H1 (cell line): Measurements from ENCODE around the gene CDCP1. TPM values are rescaled to one million over a fixed set of nuclear protein-coding genes. Genes with fewer than 3 reads are reported as not detected.

Experiments
- CTCF ChIA-PET: fragments of 300-600 bp; sonication (Branson Sonifier 250); formaldehyde crosslinking; loops from one replicate; lab custom pipeline; 2021; ENCODE audit not compliant: partially characterized antibody; lab: Charles Lee
- POLR2A ChIA-PET: fragments of 300-600 bp; sonication (Branson Sonifier 250); formaldehyde crosslinking; loops from one replicate; lab custom pipeline; 2021; ENCODE audit warnings: inconsistent platforms; ENCODE audit not compliant: partially characterized antibody; lab: Charles Lee
- DNase-seq, 2 experiments: peaks; one replicate each; pipeline versions ENCODE4 v3.0.0 to v3.0.0-alpha.2; 2010 to 2022; ENCODE audit warnings: low spot score in 2 of 2, low read depth in 1 of 2, mixed read lengths in 1 of 2
- FAIRE-seq: peaks from 2 replicates; lab custom pipeline; 2011; peaks lifted over from hg19 to GRCh38; lab: Jason Lieb, UNC
- H2AFZ ChIP-seq: 2 replicates; pipeline ENCODE4 v1.8.1; 2012; ENCODE audit warnings: low read length, inconsistent platforms
- H2AK5ac ChIP-seq: 2 replicates; pipeline ENCODE4 v1.6.1; 2013; ENCODE audit warnings: low read depth, low read length
- H2BK120ac ChIP-seq: replicated peaks from 2 replicates; pipeline ENCODE3; 2013; ENCODE audit warnings: low read depth, low read length, inconsistent platforms
- H2BK12ac ChIP-seq: 2 replicates; pipeline ENCODE4 v1.6.1; 2013; ENCODE audit warnings: low read depth, low read length
- H2BK15ac ChIP-seq: 2 replicates; pipeline ENCODE4 v1.6.1; 2013; ENCODE audit warnings: low read length
- H2BK20ac ChIP-seq: 2 replicates; pipeline ENCODE4 v1.6.1; 2013; ENCODE audit warnings: low read length
- H2BK5ac ChIP-seq: 2 replicates; pipeline ENCODE4 v1.6.1; 2013; ENCODE audit warnings: low read depth, low read length
- H3K14ac ChIP-seq: 2 replicates; pipeline ENCODE4 v1.6.1; 2013; ENCODE audit warnings: inconsistent platforms; ENCODE audit not compliant: insufficient read length
- H3K18ac ChIP-seq: 2 replicates; pipeline ENCODE4 v1.6.1; 2013; ENCODE audit warnings: low read length; ENCODE audit errors: extremely low read depth
- H3K23ac ChIP-seq: 2 replicates; pipeline ENCODE4 v1.6.1; 2013; ENCODE audit warnings: inconsistent platforms; ENCODE audit not compliant: insufficient read length
- H3K23me2 ChIP-seq: 2 replicates; pipeline ENCODE4 v1.6.1; 2013; ENCODE audit warnings: low read depth, low read length
- H3K27ac ChIP-seq: 2 replicates; pipeline ENCODE4 v1.6.1; 2011; ENCODE audit warnings: low read depth, low read length, inconsistent platforms
- H3K27me3 ChIP-seq, 4 experiments: replicated peaks in 1 of 4; 1 replicate in 1 of 4; 2 replicates in 3 of 4; pipeline versions ENCODE4 v1.6.1 to v1.8.1; 2011 to 2013; ENCODE audit warnings: low read length in 3 of 4, mild to moderate bottlenecking in 3 of 4, inconsistent platforms in 2 of 4, mixed read lengths in 2 of 4, moderate library complexity in 1 of 4; ENCODE audit not compliant: control insufficient read depth in 3 of 4, insufficient read depth in 3 of 4; ENCODE audit errors: extremely low read depth in 1 of 4
- H3K36me3 ChIP-seq, 4 experiments: 2 replicates each; pipeline versions ENCODE4 v1.6.1 to v1.8.1; 2011 to 2013; ENCODE audit warnings: mild to moderate bottlenecking in 4 of 4, low read length in 3 of 4, moderate library complexity in 2 of 4, control low read depth in 1 of 4, inconsistent platforms in 1 of 4; ENCODE audit not compliant: insufficient read depth in 4 of 4, control insufficient read depth in 2 of 4
- H3K4ac ChIP-seq: replicated peaks from 2 replicates; pipeline ENCODE3; 2013; ENCODE audit warnings: low read length, low read depth, mixed read lengths, inconsistent platforms; ENCODE audit not compliant: insufficient read length
- H3K4me1 ChIP-seq, 4 experiments: replicated peaks in 1 of 4; 1 replicate in 1 of 4; 2 replicates in 3 of 4; pipeline versions ENCODE4 v1.6.1 to v1.8.1; 2011 to 2013; ENCODE audit warnings: low read length in 3 of 4, inconsistent platforms in 2 of 4, mixed read lengths in 1 of 4; ENCODE audit not compliant: insufficient read depth in 4 of 4, control insufficient read depth in 3 of 4
- H3K4me2 ChIP-seq, 2 experiments: 2 replicates each; pipeline versions ENCODE4 v1.6.1 to v1.8.1; 2011 to 2013; ENCODE audit warnings: low read depth in 2 of 2, low read length in 2 of 2, control low read depth in 1 of 2, inconsistent platforms in 1 of 2, mild to moderate bottlenecking in 1 of 2; ENCODE audit not compliant: insufficient read depth in 1 of 2
- H3K4me3 ChIP-seq, 4 experiments: fragments of 200-600, 300-600 bp in 1 of 4; sonication (generic), shearing (Covaris generic), sonication (Bioruptor Twin) in 1 of 4; 2 replicates each; pipeline versions ENCODE4 v1.5.1 to v1.8.1; 2011 to 2016; ENCODE audit warnings: low read length in 4 of 4, low read depth in 3 of 4, control low read depth in 2 of 4, inconsistent platforms in 2 of 4, mild to moderate bottlenecking in 2 of 4, mixed read lengths in 1 of 4, moderate library complexity in 1 of 4; ENCODE audit not compliant: insufficient read depth in 2 of 4; ENCODE audit errors: extremely low read depth in 1 of 4
- H3K56ac ChIP-seq: replicated peaks from 2 replicates; pipeline ENCODE3; 2013; ENCODE audit warnings: low read depth, mild to moderate bottlenecking, mixed read lengths, low read length, inconsistent platforms; ENCODE audit not compliant: insufficient read length
- H3K79me1 ChIP-seq: 2 replicates; pipeline ENCODE4 v1.6.1; 2013; ENCODE audit warnings: low read depth, low read length, control low read depth
- H3K79me2 ChIP-seq, 2 experiments: 2 replicates each; pipeline versions ENCODE4 v1.6.1 to v1.8.1; 2012 to 2013; ENCODE audit warnings: low read length in 2 of 2, mild to moderate bottlenecking in 2 of 2, inconsistent platforms in 1 of 2; ENCODE audit not compliant: insufficient read depth in 2 of 2, control insufficient read depth in 1 of 2
- H3K9ac ChIP-seq, 4 experiments: replicated peaks in 1 of 4; 1 replicate in 1 of 4; 2 replicates in 3 of 4; pipeline versions ENCODE4 v1.6.1 to v1.8.1; 2011 to 2013; ENCODE audit warnings: low read depth in 3 of 4, low read length in 3 of 4, control low read depth in 2 of 4, mild to moderate bottlenecking in 2 of 4, moderate library complexity in 2 of 4, inconsistent platforms in 1 of 4; ENCODE audit errors: extremely low read depth in 1 of 4
- H3K9me3 ChIP-seq, 2 experiments: 2 replicates each; pipeline versions ENCODE4 v1.6.1 to v1.8.1; 2012 to 2013; ENCODE audit warnings: mild to moderate bottlenecking in 2 of 2, moderate library complexity in 2 of 2, control low read depth in 1 of 2, inconsistent platforms in 1 of 2, low read depth in 1 of 2, low read length in 1 of 2, mixed read lengths in 1 of 2; ENCODE audit not compliant: insufficient read depth in 2 of 2
- H4K20me1 ChIP-seq, 2 experiments: replicated peaks in 1 of 2; 2 replicates each; pipeline versions ENCODE3 to v1.8.1; 2011 to 2013; ENCODE audit warnings: inconsistent platforms in 2 of 2, low read length in 2 of 2, mild to moderate bottlenecking in 1 of 2; ENCODE audit not compliant: insufficient read depth in 2 of 2, control insufficient read depth in 1 of 2
- H4K5ac ChIP-seq: 2 replicates; pipeline ENCODE4 v1.6.1; 2013; ENCODE audit warnings: low read length, low read depth, mixed read lengths, inconsistent platforms; ENCODE audit not compliant: insufficient read length
- H4K8ac ChIP-seq: 2 replicates; pipeline ENCODE4 v1.8.0; 2013; ENCODE audit warnings: mild to moderate bottlenecking, moderate library complexity, low read length, inconsistent platforms; ENCODE audit not compliant: insufficient read depth; ENCODE audit errors: extremely low read depth
- H4K91ac ChIP-seq: replicated peaks from 2 replicates; pipeline ENCODE3; 2013; ENCODE audit warnings: low read length, mixed read lengths, inconsistent platforms; ENCODE audit not compliant: insufficient read length
- KDM1A ChIP-seq: fragments of 200-600, 300-600 bp; sonication (generic); IDR thresholded peaks from 2 replicates; pipeline ENCODE4 v1.7.1; 2016; ENCODE audit warnings: mild to moderate bottlenecking, low read length, borderline replicate concordance
- MAFK ChIP-seq: IDR thresholded peaks from 2 replicates; pipeline ENCODE4 v1.6.1; 2012; ENCODE audit warnings: low read depth, mild to moderate bottlenecking, improper control_type of control experiment, low read length
- POLR2AphosphoS5 ChIP-seq: IDR thresholded peaks from 2 replicates; pipeline ENCODE4 v1.6.1; 2011; ENCODE audit warnings: low read depth, low read length
- SAP30 ChIP-seq: fragments of 300-600 bp; sonication (generic); IDR thresholded peaks from 2 replicates; pipeline ENCODE4 v1.7.1; 2012; ENCODE audit warnings: low read length, moderate library complexity, mild to moderate bottlenecking, inconsistent platforms; ENCODE audit not compliant: insufficient read depth, insufficient replicate concordance
- SIRT6 ChIP-seq: IDR thresholded peaks from one replicate; pipeline ENCODE4 v1.7.1; 2012; ENCODE audit warnings: low read length, inconsistent platforms
- SIX5 ChIP-seq: IDR thresholded peaks from 2 replicates; pipeline ENCODE4 v1.6.1; 2011; ENCODE audit warnings: mild to moderate bottlenecking, low read depth, low read length
- TAF1 ChIP-seq: IDR thresholded peaks from 2 replicates; pipeline ENCODE4 v1.6.1; 2011; ENCODE audit warnings: mild to moderate bottlenecking, low read depth, low read length
- TEAD4 ChIP-seq: IDR thresholded peaks from 2 replicates; pipeline ENCODE4 v1.6.1; 2012; ENCODE audit warnings: low read depth, low read length, inconsistent platforms, mixed read lengths
- USF2 ChIP-seq: IDR thresholded peaks from 2 replicates; pipeline ENCODE4 v1.6.1; 2011; ENCODE audit warnings: low read length, improper control_type of control experiment
- WGBS, 2 experiments: shearing (Covaris generic) in 1 of 2; methylation state at CpG; one replicate each; pipeline versions ENCODE4 v1.1.6 to v1.1.7; 2013 to 2015; ENCODE audit warnings: low lambda C conversion rate in 2 of 2, mixed read lengths in 2 of 2, inconsistent platforms in 1 of 2, low coverage in 1 of 2, missing lambda C conversion rate in 1 of 2; ENCODE audit not compliant: insufficient replicate concordance in 2 of 2, insufficient coverage in 1 of 2, insufficient read length in 1 of 2; ENCODE audit errors: extremely low coverage in 1 of 2, missing lambda C conversion rate in 1 of 2; 5-methylcytosine and 5-hydroxymethylcytosine counted together
- polyA plus RNA-seq, 7 experiments: library from polyadenylated mRNA; depleted of rRNA in 3 of 7; stranded (reverse) in 5 of 7; unstranded in 2 of 7; fragments of >200 nt in 5 of 7; fragments of 200-250 nt in 2 of 7; gene quantifications; 1 replicate in 5 of 7; 2 replicates in 1 of 7; 4 replicates in 1 of 7; pipeline versions ENCODE4 v1.2.1 to v1.2.3, GENCODE V29; 2011 to 2013; ENCODE audit warnings: missing spikeins in 2 of 7, mixed read lengths in 2 of 7
- total RNA-seq: library from RNA; stranded (reverse); fragmentation: NEBNext Ultra II Directional; extraction: Animal tissue kit (Norgen Biotek cat#: 25700); gene quantifications from 2 replicates; pipeline ENCODE4 v1.2.1, GENCODE V29; 2021

Gene CDCP1
- total and polyA plus RNA-seq, 2 of the 8 experiments (the other 6 are each of a cell fraction or from before 2014, with no cell fraction given), result 10.0 to 23.3 TPM

DNA sequence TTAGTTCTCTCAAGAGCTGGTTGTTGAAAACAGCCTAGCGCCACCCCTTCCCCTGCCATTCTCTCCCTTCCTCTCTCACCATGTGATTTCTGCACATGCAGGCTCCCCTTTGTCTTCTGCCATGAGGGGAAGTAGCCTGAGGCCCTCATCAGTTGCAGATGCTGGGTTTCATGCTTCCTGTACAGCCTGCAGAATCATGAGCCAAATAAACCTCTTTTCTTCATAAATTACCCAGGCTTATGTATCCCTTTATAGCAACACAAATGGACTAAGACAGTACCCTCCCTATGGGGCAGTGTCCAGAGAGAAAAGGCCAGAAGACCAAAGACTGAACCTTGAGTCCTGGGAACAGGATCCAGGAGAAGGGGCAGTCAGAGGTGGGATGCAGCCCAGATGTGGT is 65.4 kb downstream of the CDCP1 start:
- Histone ChIP-seq H3K4me2 (no peak overlapping the region), H2BK120ac (no peak overlapping the region), H3K23ac (no peak overlapping the region), H3K4me3 (no peak overlapping the region), H3K9me3 (no peaks in the 10 kb centered on the region), H3K4ac (no peak overlapping the region), H2BK15ac (no peak overlapping the region), H2BK5ac (no peak overlapping the region), H2BK12ac (no peak overlapping the region), H3K79me2 (no peaks in the 10 kb centered on the region), H3K79me1 (no peaks in the 10 kb centered on the region), H3K4me1 (no peaks in the 10 kb centered on the region), H2BK20ac (no peak overlapping the region), H3K23me2 (no peaks in the 10 kb centered on the region), H4K8ac (no peak overlapping the region), H4K91ac (no peak overlapping the region), H4K20me1 (no peaks in the 10 kb centered on the region), H3K14ac (no peak overlapping the region), H2AFZ (no peak overlapping the region), H3K18ac (no peak overlapping the region), H2AK5ac (no peak overlapping the region), H3K9ac (no peak overlapping the region), H3K27me3 (no peaks in the 10 kb centered on the region), H4K5ac (no peak overlapping the region), H3K56ac (no peak overlapping the region), H3K36me3 (peaks cover 4 to 12% (median 7%) of the 10 kb centered on the region in 4 experiments; a peak in 6 of 8 replicates), H3K27ac (no peak overlapping the region)
- DNase-seq (no peak), FAIRE-seq (no peak)
- TF ChIP-seq MAFK (no peak), SIX5 (no peak), SIRT6 (no peak), TEAD4 (no peak), SAP30 (no peak), TAF1 (no peak), POLR2AphosphoS5 (no peak), USF2 (no peak), KDM1A (no peak)
- ChIA-PET POLR2A (interaction anchor here (1.2 kb wide), 1 partner anchor 16 kb away, joined by 3 read pairs; no protein-coding TSS in a partner anchor), CTCF (no interaction called here)
- WGBS, 2 experiments, result 100% methylated on average over 1 of the region's 1 CpG; no CpG with 5 or more reads in 1 of the 2 experiments
